GM23338 (cell line): ENCODE results near the gene MAMLD1.

Experiments
- EZH2 ChIP-seq: fragments of 200-600 bp; sonication (generic); IDR thresholded peaks from one replicate; pipeline ENCODE4 v1.8.0; 2017; ENCODE audit warnings: antibody characterized with exemption, mild to moderate bottlenecking, low read depth; ENCODE audit not compliant: unreplicated experiment
- EZH2phosphoT487 ChIP-seq: fragments of 200-600 bp; sonication (generic); IDR thresholded peaks from one replicate; pipeline ENCODE4 v1.8.1; 2018; ENCODE audit warnings: antibody characterized with exemption; ENCODE audit not compliant: unreplicated experiment
- POLR2AphosphoS5 ChIP-seq: IDR thresholded peaks from 2 replicates; pipeline ENCODE4 v1.6.1; 2016; ENCODE audit warnings: antibody characterized with exemption, low read depth
- TF ChIP-seq, protein P1 (sequence below), 2 experiments: fragments of 200-600 bp in 1 of 2; sonication (generic) in 1 of 2; conservative IDR thresholded peaks; 2 replicates each; pipeline versions ENCODE4 v1.5.1 to v1.6.1; 2016 to 2017; ENCODE audit warnings: antibody characterized with exemption in 2 of 2, low read depth in 2 of 2, mild to moderate bottlenecking in 2 of 2, moderate library complexity in 1 of 2
- TF ChIP-seq, protein P2 (sequence below): IDR thresholded peaks from one replicate; pipeline ENCODE4 v1.6.1; 2018; ENCODE audit warnings: antibody characterized with exemption; ENCODE audit not compliant: unreplicated experiment

DNA sequence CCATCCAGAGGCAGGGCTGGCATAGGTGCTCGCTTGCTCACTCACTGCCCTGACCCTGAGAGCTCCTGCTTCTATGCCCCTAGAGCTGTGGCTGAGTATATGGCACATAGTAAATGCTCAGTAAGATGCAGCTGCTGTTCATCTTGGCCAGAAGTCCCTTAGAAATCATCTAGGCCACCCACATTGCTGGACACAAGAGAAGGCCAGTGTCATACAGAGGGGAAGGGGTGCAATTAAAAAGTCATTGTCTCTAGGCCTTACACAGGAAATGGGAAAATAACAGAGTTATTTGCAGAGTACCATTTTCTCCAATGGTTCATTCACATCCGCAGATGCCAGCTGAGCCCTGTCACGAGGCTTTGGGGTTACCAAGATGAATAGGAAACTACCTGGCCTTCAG lies 88.8 kb downstream of the MAMLD1 start:
- TF ChIP-seq EZH2, result no peak
- TF ChIP-seq, protein P1, sequence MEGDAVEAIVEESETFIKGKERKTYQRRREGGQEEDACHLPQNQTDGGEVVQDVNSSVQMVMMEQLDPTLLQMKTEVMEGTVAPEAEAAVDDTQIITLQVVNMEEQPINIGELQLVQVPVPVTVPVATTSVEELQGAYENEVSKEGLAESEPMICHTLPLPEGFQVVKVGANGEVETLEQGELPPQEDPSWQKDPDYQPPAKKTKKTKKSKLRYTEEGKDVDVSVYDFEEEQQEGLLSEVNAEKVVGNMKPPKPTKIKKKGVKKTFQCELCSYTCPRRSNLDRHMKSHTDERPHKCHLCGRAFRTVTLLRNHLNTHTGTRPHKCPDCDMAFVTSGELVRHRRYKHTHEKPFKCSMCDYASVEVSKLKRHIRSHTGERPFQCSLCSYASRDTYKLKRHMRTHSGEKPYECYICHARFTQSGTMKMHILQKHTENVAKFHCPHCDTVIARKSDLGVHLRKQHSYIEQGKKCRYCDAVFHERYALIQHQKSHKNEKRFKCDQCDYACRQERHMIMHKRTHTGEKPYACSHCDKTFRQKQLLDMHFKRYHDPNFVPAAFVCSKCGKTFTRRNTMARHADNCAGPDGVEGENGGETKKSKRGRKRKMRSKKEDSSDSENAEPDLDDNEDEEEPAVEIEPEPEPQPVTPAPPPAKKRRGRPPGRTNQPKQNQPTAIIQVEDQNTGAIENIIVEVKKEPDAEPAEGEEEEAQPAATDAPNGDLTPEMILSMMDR (conservative IDR thresholded peaks at IDR 0.05; ENCODE audit: low read depth in 2 of 2), result no peak
- TF ChIP-seq, protein P2, sequence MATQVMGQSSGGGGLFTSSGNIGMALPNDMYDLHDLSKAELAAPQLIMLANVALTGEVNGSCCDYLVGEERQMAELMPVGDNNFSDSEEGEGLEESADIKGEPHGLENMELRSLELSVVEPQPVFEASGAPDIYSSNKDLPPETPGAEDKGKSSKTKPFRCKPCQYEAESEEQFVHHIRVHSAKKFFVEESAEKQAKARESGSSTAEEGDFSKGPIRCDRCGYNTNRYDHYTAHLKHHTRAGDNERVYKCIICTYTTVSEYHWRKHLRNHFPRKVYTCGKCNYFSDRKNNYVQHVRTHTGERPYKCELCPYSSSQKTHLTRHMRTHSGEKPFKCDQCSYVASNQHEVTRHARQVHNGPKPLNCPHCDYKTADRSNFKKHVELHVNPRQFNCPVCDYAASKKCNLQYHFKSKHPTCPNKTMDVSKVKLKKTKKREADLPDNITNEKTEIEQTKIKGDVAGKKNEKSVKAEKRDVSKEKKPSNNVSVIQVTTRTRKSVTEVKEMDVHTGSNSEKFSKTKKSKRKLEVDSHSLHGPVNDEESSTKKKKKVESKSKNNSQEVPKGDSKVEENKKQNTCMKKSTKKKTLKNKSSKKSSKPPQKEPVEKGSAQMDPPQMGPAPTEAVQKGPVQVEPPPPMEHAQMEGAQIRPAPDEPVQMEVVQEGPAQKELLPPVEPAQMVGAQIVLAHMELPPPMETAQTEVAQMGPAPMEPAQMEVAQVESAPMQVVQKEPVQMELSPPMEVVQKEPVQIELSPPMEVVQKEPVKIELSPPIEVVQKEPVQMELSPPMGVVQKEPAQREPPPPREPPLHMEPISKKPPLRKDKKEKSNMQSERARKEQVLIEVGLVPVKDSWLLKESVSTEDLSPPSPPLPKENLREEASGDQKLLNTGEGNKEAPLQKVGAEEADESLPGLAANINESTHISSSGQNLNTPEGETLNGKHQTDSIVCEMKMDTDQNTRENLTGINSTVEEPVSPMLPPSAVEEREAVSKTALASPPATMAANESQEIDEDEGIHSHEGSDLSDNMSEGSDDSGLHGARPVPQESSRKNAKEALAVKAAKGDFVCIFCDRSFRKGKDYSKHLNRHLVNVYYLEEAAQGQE, result no peak
- no peak for TF ChIP-seq POLR2AphosphoS5
- TF ChIP-seq EZH2phosphoT487, result no peak
